Measurements from ENCODE around the gene TMEM233. TPM values are rescaled to one million over a fixed set of nuclear protein-coding genes. Genes with fewer than 3 reads are reported as not detected.
A peak's percentile ranks its signal among the peaks of the same experiment; 100 is the strongest.

TMEM233 gene
- total and polyA plus RNA-seq, 10 of the 15 experiments (the other 5 are each of a cell fraction or from before 2014, with no cell fraction given) = not detected

GRCh38 chr12:119666900-119667576, 73.5 kb downstream of the TMEM233 start (continued):
- TF ChIP-seq POU2F2 (IDR thresholded peaks at IDR 0.05; ENCODE audit: borderline replicate concordance, low read depth, low read length) = peak; percentile 62; the same call in 1 of the 3 replicates
- TF ChIP-seq TCF7 (IDR thresholded peaks at IDR 0.05; ENCODE audit: borderline replicate concordance) = 0 out of 2 replicates have a peak, but pooled peaks have one; percentile 3
- 0 out of 2 replicates have a peak, but pooled peaks have one; percentile 8 for TF ChIP-seq TBL1XR1 (IDR thresholded peaks at IDR 0.05; ENCODE audit: low read depth, low read length)
- peak; percentile 13; the same call in 1 of the 2 replicates for TF ChIP-seq MTA2 (IDR thresholded peaks at IDR 0.05; ENCODE audit: low read depth)
- no peak for TF ChIP-seq JUND (IDR thresholded peaks at IDR 0.05; ENCODE audit: low read depth, low read length)
- peak in 1 of 2 experiments; percentile 76; a peak in 2 of 4 replicates for TF ChIP-seq ETV6 (conservative IDR thresholded peaks at IDR 0.05 in 1 of 2, IDR thresholded peaks at IDR 0.05 in 1 of 2; ENCODE audit: borderline replicate concordance in 1 of 2, low read depth in 1 of 2)
- TF ChIP-seq STAT3 (IDR thresholded peaks at IDR 0.05; ENCODE audit: low read depth, low read length) = no peak
- no peak for TF ChIP-seq ZZZ3 (IDR thresholded peaks at IDR 0.05; ENCODE audit: control insufficient read depth, insufficient read length, low read depth)
- no peak for TF ChIP-seq RAD21 (IDR thresholded peaks at IDR 0.05; ENCODE audit: insufficient read depth, low read depth, low read length)
- no peak for TF ChIP-seq RFX5 (IDR thresholded peaks at IDR 0.05; ENCODE audit: low read depth, low read length)
- TF ChIP-seq TCF12 (IDR thresholded peaks at IDR 0.05; ENCODE audit: low read depth, low read length) = no peak
- no peak for TF ChIP-seq IRF3 (IDR thresholded peaks at IDR 0.05)
- TF ChIP-seq SKIL (IDR thresholded peaks at IDR 0.05; ENCODE audit: low read depth, poor library complexity, severe bottlenecking) = no peak
- no peak for TF ChIP-seq NRF1 (conservative IDR thresholded peaks at IDR 0.05; ENCODE audit: low read depth, low read length)
- TF ChIP-seq POLR2A (IDR thresholded peaks at IDR 0.05; ENCODE audit: low read depth, low read length) = no peak
- no peak for TF ChIP-seq ZNF384 (IDR thresholded peaks at IDR 0.05; ENCODE audit: borderline replicate concordance, low read depth, low read length)
- no peak for TF ChIP-seq ESRRA (IDR thresholded peaks at IDR 0.05; ENCODE audit: low read length)
- TF ChIP-seq SUZ12 (IDR thresholded peaks at IDR 0.05; ENCODE audit: unreplicated experiment) = no peak
- no peak for TF ChIP-seq NBN (IDR thresholded peaks at IDR 0.05)
- TF ChIP-seq GABPA (IDR thresholded peaks at IDR 0.05; ENCODE audit: low read depth) = peak; percentile 54
- peak; percentile 49 to 51; a peak in 2 of 4 replicates for TF ChIP-seq IKZF2 (IDR thresholded peaks at IDR 0.05)
- no peak for TF ChIP-seq E4F1 (IDR thresholded peaks at IDR 0.05; ENCODE audit: borderline replicate concordance, partially characterized antibody)

All from GM12878 (cell line).